ENCODE results near the gene GALNT2. TPM values are rescaled to one million over a fixed set of nuclear protein-coding genes. Genes with fewer than 3 reads are reported as not detected.

GALNT2 gene
- total RNA-seq, 1 donor from 2014 or later, result 49.4 TPM

DNA sequence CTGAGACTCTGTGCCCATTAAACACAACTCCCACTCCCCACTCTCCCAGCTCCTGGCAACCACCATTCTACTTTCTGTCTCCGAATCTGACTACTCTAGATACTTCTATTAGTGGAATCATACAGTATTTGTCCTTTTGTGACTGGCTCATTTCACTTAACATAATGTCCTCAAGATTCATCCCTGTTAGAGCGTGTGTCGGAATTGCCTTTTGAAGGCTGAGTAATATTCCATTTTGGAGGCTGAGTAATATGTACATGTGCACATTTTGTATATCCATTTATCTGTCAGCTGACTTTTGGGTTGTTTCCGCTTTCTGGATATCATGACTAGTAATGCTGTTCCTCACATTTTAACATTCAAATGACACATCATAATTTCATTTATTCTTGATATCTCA, 30.3 kb downstream of the GALNT2 start:
- DNase-seq, result no peak

DNA sequence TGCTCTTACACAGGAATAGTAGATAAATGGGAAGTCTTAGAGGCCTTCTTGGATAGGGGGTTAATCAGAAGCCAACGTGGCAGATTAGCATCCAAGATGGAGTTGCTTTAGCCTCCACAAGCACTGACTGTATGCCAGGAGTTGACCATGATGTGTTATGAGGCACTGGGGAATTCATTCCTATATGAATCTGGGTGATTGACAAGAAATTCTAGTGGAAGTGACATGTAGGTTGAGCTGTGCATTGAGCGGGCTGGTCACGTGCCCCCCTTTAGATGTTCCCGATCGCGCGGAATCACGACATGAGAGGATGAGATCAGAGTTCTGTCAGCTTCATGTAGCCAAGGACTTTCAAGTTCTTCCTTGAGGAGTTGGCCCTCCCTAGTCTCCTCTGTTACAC, 31.7 kb downstream of the GALNT2 start:
- no peak for DNase-seq

DNA sequence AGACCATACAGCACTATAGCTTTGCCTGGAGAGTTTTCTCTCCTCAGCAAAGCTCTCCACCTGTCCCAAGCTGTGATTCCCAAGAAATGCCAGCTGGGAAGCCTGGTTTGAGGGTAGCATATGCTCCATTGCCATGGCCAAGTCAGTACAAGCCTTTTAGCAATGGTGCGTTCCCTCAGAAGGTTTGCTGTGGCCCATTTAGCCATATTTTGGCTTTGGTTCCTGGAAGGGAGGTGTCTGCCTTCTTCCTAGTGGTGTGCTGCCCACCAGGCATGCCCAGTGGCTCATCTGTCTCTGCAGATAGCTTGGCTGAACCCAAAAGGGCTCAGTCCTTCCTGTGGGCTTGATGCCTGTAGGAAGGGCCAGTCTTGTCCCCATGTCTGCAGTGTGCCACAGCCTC, 32.4 kb downstream of the GALNT2 start:
- no peak for DNase-seq

DNA sequence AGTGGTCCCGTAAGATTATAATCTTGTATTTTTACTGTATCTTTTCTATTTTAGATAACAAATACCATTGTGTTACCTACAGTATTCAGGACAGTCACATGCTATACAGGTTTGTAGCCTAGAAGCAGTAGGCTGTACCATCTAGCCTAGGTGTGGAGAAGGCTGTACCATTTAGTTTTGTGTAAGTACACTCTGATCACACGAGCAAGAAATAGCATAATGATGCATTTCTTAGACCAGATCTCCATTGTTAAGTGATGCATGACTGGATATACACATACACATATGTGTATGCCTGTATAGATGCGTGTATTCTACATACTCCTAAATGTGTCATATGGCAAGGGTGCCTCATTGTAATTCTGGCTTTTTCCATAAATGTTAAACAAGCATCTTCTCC, 33.9 kb downstream of the GALNT2 start:
- DNase-seq, result no peak

DNA sequence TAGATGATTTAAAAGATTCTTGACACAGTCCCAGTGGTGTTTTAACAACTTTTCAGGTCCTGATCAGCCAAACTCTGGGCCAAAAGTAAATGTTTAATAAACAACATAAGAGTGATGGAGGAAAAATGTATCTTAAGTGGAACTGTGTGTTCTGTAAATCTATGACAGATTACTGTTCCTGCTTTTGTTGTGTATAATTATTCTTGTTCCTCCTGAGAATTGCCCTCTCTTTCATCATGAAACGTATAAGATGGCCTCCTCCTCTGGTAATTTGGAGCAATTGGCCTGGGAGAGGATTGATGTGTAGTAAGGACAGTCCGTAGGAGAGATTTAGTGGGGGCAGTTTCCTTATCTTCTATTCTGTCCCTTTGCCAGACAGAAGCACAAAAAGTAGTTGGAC, 34.5 kb downstream of the GALNT2 start:
- DNase-seq, result no peak

DNA sequence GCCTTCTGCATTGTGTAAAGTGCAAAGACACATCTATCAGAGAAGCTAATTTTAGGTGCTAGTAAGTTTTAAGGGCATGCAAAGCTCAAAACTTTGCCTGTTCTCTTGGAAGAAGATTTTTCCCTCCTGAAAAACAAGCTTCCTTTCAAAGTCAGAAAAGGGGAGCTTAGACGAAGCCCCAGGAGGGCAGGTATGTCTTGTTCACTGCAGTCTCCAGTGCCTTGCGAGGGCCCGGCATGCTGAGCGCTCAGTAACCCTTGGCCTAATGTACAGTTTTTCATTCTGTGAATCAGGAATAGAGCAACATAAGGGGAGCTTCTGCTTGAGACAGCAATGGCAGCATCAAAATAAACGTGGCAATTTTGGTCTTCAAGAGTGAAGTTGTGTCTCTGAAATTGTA, 35.0 kb downstream of the GALNT2 start:
- no peak for DNase-seq

DNA sequence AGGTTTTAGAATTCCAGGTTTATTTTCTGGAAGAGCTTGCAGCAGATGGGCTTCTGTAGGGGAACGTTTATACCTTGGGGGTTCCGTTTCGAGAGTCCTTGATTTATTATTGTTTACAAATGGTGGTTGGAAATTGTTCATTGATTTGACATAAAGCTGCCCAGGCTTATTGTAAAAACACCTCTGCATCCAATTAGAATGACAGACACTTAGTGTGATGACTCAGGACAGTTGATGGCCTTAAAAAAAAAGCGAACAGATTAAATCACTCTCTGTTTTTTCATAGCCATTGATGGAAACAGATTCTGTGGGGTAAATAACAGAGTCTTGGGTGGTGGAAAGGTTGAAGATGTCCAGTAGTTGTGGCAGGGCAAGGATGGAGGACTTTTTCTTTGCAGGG, 35.4 kb downstream of the GALNT2 start:
- no peak for DNase-seq

DNA sequence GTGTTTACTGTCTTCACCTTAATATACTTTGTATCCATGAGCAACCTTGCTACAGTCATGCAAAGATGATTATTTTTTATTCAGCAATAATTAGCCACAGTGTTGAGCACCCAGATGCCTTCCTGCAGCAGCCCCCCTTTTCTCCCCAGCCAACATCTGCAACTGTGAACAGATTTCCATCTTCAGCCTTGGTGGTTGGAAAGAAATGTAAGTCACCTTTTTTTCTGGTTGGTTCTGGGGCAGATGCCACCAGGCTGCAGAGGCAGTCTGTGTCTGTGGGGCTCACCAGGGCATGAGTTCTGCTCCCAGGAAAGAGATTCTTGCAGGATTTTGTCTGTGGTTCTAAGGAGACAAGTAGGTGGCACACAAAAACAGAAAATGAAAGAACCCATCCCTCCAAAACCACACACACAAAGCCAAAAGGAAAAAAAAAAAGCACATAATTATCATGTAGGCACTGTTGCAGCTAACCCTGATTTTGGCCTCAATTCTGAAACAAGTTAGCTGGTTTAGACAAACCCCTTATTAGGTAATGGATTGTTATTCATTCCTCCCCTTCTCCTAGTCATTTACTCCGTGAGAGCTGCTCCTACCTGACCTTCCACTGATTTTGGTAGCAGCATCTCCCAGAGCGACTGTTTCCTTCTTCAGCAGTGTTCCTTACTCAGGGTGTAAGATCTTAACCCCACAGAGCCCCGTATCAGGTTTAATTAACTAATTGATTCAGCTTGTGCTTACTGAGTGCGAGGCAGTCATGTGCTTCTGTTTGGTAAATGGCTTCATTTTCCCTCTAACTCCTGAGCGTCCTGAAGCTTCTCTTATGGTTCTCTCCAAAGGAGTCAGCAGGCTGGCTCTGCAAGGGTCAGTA, 36.5 kb downstream of the GALNT2 start:
- DNase-seq, result no peak

DNA sequence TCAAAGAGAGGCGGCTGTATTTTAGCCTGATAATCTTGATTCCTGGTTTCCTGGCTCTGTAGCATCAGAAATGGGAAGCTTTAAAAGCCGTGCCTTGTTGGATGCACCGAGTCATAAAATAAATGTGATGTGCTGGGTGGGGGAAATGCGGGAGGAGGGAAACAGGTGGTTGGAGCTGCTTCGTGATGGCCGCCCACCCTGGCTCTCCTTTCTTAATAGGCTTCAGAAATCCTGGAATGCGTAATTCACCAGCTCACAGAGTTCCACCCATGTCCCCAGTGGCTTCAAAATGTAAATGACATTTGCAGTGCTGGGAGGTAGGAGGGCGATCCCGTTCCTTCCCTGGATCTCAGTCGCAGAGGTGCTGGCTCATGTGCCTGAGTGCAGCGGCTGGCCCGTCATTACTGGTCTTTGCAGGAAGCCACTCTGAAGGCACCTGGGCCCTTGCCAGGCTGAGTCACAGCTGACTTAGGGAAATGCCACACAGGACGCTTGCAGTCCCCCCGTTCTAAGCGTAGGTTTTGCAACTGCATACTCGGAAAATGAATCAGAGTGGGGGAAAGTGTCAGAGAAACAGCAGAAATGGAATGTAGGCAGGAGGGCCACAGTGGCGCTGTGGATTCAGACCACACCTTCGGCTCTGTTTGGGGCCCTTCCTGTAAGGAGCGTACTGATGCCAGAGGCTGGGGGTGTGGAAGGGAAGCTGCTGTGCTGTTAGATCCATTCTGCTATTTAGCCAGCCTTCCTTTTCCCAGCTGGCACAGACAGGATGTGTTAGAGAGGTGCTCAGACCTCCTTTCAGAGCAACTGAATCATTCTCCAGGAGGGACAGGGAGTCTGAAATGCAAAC, 37.6 kb downstream of the GALNT2 start:
- DNase-seq, result peak; percentile 95

DNA sequence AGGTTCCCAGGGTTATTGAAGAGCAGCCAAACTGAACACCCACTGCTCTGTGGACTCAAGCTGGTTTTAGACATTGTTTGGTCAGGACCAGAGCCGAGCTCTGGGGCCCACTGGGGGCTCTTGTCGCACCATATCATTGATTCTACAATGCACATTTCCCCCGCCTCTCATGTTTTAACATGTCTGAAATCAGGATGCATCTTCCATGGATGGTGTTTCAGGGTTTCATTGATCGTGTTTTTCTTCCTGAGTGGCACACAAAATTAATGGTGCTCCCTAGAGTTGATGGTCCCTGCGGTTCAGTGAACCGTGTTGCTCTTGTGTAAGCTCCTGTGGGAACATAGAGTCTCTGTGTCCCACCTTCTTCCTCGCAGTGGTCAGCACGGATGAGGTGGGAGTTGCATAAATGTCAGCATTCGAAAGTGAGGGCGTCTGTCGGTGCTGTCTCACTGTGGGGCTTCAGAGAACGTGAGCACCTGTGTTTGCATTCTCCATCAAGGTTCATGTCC, 38.3 kb downstream of the GALNT2 start:
- DNase-seq, result no peak

DNA sequence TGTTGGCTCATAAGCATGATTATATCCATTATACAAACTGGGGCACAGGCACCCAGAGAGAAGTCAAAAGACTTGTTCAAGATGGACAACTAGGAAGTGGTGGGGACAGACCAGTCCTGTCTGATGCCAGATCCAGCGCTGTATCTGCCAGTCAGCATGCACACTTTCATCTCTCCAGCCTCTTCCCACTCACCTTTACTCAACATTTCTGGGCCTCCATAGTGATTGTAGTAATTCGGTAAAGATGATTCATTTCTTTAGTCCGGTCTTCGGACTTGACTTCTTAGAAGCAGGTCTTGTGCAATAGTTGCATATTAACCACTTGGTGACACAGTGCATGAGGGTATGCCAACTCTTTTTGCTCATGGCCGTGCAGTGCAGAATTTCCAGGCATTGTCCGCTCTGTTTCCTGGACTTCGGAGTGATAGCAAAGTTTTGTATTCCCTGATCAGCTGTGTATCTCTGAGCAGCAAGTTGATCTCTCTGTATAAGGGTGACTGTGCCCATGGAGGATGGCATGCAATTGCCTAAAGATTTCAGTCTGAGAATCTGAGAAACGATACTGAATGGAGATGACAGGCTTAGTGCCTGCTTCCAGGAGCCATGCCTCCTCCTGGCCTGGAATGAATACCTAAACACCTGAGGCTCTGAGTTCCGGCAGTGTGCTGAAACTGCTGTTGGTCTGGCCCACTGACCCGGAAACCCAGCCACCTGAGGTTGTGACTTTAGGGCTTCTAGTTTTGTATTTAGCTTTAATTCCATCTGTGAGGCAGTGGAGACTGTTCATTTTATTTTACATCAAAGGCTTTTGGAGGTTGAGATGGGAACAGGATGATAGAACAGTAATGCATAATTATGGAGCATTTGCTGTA, 39.0 kb downstream of the GALNT2 start:
- peak; percentile 84 for DNase-seq

DNA sequence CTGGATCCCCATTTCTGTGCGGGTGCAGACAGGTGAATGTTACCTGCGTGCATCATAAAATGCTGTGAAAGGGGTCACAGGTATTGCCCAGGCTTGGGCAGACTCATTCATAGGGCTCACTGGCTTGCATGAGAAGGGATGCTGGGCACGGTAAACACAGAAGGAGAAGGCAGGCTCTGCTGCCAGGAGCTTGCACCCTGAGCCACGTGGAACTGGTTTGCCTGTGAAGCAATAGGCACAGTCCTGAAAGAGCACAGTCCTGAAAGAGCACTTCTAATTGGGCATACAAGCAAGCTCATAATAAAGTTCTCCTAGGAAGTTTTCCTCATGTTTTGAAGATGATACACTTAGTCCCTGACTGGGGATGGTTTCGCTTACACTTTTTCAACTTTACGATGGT, 40.9 kb downstream of the GALNT2 start:
- no peak for DNase-seq

DNA sequence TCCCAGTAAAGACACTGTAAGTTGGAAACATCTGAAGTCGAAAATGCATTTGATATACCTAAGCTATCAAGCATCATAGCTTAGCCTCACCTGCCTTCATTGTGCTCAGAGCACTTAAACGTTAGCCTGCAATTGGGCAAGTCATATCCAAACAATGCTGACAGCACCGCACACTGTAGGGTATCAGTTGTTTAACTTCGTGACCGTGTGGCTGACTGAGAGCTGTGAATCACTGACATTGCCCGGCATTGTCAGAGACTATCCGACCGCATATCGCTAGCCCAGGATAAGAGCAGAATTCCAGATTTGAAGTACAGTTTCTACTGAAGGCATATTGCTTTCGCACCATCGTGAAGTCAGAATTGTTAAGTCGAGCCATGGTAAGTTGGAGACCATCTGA, 41.5 kb downstream of the GALNT2 start:
- no peak for DNase-seq

DNA sequence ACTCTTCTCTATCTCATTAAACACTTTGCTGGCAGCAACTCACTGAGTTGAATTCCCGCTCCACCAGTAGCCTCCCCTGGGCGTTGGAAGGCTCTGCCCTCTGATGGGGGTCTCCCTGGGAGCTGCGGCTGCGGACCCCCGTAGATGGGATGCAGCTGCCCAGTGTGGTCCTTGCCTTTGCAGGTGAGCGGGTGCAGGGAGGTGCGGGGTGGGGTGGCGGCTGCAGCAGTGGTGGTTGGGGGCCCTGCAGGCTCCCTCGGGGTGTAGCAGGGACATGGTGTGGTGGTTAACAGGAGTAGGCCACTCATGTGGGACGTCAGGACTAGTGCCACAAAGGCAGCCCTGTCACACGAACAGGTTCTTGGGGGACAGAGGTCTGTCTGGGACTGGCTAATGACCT, 42.0 kb downstream of the GALNT2 start:
- no peak for DNase-seq

DNA sequence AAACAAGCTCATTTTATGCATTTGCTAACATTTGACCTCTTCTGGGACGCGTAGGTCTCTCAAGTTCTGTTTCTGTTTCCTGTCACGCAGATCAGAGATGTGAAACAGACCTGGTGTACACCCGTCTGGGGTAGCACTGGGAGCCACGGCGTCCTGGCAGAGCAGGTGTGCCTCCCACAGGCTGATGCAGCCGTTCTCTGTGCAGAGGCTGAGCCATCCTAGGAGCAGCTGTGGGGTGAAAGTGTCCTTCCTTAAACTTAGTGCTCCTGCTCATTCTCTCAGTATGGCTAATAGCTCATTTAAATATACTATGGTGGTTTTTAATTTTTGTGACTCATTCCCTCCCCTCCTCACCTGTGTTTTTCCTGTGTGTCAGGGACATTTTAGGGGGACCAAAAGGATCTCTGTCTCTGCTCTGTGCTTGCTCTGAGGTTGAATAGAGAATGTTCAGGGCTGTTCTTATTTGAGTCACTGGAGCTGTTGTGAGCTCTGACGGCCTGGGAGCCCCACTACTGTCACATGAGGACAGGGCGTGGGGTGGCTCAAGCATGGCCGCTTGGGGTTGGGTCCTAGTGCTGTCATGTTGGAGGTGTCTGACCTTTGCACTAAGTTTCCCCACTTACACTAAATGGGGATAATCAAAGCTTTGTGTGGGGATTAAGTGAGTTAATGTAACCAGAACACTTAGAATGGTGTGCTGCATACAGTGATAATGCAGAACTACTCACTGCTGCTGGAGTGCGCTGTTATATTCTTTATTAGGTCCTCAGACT, 43.0 kb downstream of the GALNT2 start:
- no peak for DNase-seq

DNA sequence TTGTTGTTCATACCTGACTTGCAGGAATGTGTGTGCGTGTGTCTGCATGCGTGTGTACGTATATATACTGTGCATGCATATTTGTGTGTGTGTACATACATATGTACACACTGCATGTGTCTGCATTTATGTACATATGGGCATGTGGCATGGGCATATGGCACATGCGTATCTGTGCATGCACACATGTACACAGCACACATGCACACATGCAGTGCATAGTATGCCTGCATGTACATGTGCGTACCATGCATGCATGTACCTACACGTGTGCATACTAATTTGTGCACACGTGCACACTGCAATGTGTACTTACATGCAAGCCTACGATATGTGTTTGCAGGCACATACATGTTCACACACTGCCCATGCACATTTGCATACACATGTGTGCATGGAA, 43.9 kb downstream of the GALNT2 start:
- no peak for DNase-seq

DNA sequence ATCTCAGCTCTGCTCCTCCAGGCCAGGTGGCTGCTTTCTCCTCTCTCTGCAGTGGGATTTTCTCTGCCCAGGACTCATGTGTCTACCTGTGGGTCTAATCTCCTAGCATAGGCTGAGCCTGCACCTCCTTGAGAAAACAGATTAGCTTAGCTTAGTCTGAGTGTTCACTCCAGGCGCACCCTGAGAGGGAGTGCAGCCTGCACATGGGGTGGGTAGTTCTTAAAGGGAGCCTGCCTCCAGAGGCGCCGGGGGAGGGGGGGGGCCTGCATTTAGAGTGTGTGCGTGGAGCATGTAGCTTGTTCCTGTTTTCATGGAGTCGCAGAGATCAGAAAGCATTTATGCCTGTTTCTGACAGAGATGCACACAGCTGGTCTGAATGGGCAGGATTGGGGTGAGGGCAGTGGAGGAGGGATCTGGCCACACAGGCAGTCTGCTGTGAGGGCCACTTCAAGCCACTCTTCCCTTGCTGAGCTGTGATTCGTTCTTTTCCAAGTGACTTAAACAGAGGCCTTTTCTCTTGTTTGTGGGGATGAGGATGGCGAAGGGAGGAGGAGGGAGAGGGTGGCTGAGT, 45.2 kb downstream of the GALNT2 start:
- DNase-seq, result no peak

DNA sequence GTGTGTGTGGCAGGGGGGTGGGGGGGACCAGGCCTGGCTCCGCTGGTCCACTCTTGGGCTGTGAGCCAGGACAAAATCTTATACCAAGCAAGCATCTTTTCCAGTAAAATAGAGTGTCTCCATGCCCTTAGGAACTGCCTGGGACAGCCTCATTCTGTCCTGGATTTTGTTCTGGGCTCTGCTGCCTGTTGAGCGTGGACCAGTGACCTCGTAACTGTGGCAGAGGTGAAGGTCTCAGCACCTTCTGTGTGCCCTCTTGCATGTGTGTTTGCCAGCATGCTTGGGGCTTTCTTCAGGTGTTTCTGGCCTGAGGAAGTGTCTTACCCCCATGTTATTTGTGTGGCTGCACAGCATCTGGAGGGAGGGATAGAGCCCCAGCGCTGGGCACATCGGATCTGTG, 45.7 kb downstream of the GALNT2 start:
- DNase-seq, result no peak

DNA sequence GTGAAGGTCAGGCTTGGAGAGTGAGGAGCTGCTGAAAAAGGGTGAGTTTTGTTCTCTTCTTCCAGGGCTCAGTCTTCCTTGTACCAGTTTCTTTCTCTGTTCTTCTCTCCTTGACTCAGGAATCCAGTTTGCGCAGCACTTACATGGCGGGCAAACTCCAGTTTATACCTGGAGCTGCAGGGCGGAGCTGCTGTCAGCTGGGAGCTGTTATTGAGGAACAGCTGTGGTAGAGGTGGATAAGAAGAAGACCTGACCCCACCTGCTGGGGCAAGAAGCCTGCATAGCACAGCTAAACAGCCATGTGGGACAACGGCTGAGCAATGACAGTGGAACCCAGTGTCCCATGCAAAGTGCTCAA, 46.2 kb downstream of the GALNT2 start:
- no peak for DNase-seq

DNA sequence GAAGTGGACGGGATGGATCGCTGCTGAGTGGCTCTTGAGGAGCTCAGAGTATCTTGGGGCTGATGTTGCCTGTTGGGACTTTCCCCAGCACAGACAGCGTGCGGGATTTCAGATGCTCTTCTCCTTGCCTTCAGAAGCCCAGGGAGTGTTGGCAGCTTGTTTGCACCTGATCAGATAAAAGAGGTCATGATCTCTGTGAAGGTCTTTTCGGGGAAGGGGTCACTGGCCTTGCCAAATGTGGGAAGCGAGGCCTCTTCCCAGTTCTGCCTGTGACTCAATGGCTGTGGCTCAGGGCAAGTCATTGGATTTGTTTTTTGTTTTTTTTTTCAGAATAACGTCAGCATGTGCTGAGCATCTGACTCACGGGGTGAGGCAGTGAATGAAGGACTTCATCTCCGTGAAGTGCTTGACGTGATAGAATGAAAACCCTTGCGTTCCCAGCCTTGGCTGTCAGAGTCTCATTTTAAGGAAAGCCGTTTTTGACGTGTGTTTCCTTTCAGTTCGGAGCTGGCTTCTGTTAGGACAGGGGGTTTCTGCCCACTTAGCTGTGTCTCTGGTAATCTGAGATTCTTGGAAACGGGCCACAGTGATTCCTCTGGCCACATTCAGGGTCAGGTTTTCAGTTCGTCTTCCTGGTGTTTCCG, 46.7 kb downstream of the GALNT2 start:
- DNase-seq, result peak; percentile 78

DNA sequence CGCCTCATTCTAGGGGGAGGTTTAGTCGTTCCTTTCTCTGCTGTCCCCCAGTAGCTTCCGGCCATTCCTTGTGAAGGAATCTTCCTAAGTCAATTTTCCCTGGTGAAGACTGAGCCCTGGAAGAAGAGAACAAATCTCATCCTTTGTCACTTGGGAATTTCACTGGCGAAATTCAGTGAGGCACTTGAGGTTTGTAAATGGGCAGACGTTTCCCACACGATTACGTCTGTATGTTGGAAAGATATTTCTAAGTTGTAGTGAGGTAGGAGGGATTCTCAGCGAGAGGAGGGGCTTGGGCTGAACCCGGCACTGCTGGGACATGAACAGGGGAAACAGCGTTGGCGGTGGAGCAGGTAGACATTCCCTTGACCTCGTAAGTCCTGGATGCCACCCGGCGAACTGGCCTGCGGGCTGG, 47.2 kb downstream of the GALNT2 start:
- no peak for DNase-seq

Data from dermis blood vessel endothelial cell (primary cell).